HepG2 (cell line): ENCODE data around the gene GPT2. TPM values are rescaled to one million over a fixed set of nuclear protein-coding genes. Genes with fewer than 3 reads are reported as not detected.

Experiments
- AGO2 ChIP-seq: fragments of 200-400 bp; formaldehyde crosslinking; optimal IDR thresholded peaks from 2 replicates; pipeline ENCODE3; 2017; ENCODE audit warnings: mild to moderate bottlenecking, low read depth, low read length, moderate library complexity
- CCAR2 ChIP-seq: fragments of 200-400 bp; formaldehyde crosslinking; optimal IDR thresholded peaks from 2 replicates; pipeline ENCODE3; 2018; ENCODE audit warnings: low read depth, mild to moderate bottlenecking, low read length, moderate library complexity
- CHCHD3 ChIP-seq: sonication (generic); formaldehyde crosslinking; IDR thresholded peaks from 2 replicates; pipeline ENCODE4 v1.8.0; 2022; ENCODE audit warnings: mild to moderate bottlenecking, missing genetic modification reagents, moderate library complexity
- FOSL2 ChIP-seq: sonication (generic); formaldehyde crosslinking; IDR thresholded peaks from 2 replicates; pipeline ENCODE4 v1.4.0; 2020; ENCODE audit warnings: missing genetic modification reagents
- HES4 ChIP-seq: sonication (generic); formaldehyde crosslinking; IDR thresholded peaks from 2 replicates; pipeline ENCODE4 v1.9.0; 2021; ENCODE audit warnings: mild to moderate bottlenecking, missing genetic modification reagents, borderline replicate concordance
- HOXA9 ChIP-seq: sonication (generic); formaldehyde crosslinking; IDR thresholded peaks from 2 replicates; pipeline ENCODE4 v1.8.1; 2022; ENCODE audit warnings: missing genetic modification reagents, mild to moderate bottlenecking, moderate library complexity, borderline replicate concordance
- KDM5A ChIP-seq: fragments of 200-600 bp; sonication (generic); IDR thresholded peaks from 2 replicates; pipeline ENCODE4 v1.7.0; 2018; ENCODE audit warnings: antibody characterized with exemption, mild to moderate bottlenecking, low read length, borderline replicate concordance
- MEIS1 ChIP-seq: sonication (generic); formaldehyde crosslinking; IDR thresholded peaks from 2 replicates; pipeline ENCODE4 v1.9.0; 2021; ENCODE audit warnings: mild to moderate bottlenecking, missing genetic modification reagents, moderate library complexity, borderline replicate concordance
- NFKB2 ChIP-seq: sonication (generic); formaldehyde crosslinking; IDR thresholded peaks from 2 replicates; pipeline ENCODE4 v1.4.0; 2020; ENCODE audit warnings: missing genetic modification reagents, borderline replicate concordance
- ONECUT2 ChIP-seq: sonication (generic); formaldehyde crosslinking; IDR thresholded peaks from 2 replicates; pipeline ENCODE4 v1.4.0; 2020; ENCODE audit warnings: missing genetic modification reagents
- RBM22 ChIP-seq: fragments of 200-400 bp; formaldehyde crosslinking; optimal IDR thresholded peaks from 2 replicates; pipeline ENCODE3; 2017; ENCODE audit warnings: mild to moderate bottlenecking, low read length, moderate library complexity
- REXO4 ChIP-seq: sonication (generic); formaldehyde crosslinking; IDR thresholded peaks from 2 replicates; pipeline ENCODE4 v1.8.0; 2022; ENCODE audit warnings: missing genetic modification reagents, mild to moderate bottlenecking, borderline replicate concordance
- RFX1 ChIP-seq: fragments of 450-650 bp; IDR thresholded peaks from 2 replicates; pipeline ENCODE4 v1.6.1; 2017
- RFXANK ChIP-seq: IDR thresholded peaks from 2 replicates; pipeline ENCODE4 v1.6.1; 2016
- SKI ChIP-seq: fragments of 450-650 bp; IDR thresholded peaks from one replicate; pipeline ENCODE4 v1.6.1; 2018; ENCODE audit warnings: mild to moderate bottlenecking; ENCODE audit not compliant: partially characterized antibody
- SMARCE1 ChIP-seq: fragments of 450-650 bp; IDR thresholded peaks from 2 replicates; pipeline ENCODE4 v1.6.1; 2017; ENCODE audit warnings: borderline replicate concordance
- SRY ChIP-seq: sonication (generic); formaldehyde crosslinking; IDR thresholded peaks from 2 replicates; pipeline ENCODE4 v1.8.0; 2022; ENCODE audit warnings: mild to moderate bottlenecking, missing genetic modification reagents
- SUZ12 ChIP-seq: fragments of 150-350 bp; IDR thresholded peaks from 2 replicates; pipeline ENCODE4 v1.6.1; 2014; ENCODE audit warnings: low read depth, low read length
- TBL1XR1 ChIP-seq: fragments of 150-350 bp; IDR thresholded peaks from 2 replicates; pipeline ENCODE4 v1.6.1; 2014; ENCODE audit warnings: borderline replicate concordance, low read length; ENCODE audit not compliant: partially characterized antibody
- WIZ ChIP-seq: sonication (generic); formaldehyde crosslinking; IDR thresholded peaks from 2 replicates; pipeline ENCODE4 v1.5.1; 2020; ENCODE audit warnings: mild to moderate bottlenecking, missing genetic modification reagents
- ZNF234 ChIP-seq: sonication (generic); formaldehyde crosslinking; conservative IDR thresholded peaks from 2 replicates; pipeline ENCODE4 v1.5.1; 2020; ENCODE audit warnings: mild to moderate bottlenecking, missing genetic modification reagents
- ZNF296 ChIP-seq: sonication (generic); formaldehyde crosslinking; conservative IDR thresholded peaks from 2 replicates; pipeline ENCODE4 v1.5.0; 2020; ENCODE audit warnings: mild to moderate bottlenecking, missing genetic modification reagents
- ZNF883 ChIP-seq: sonication (generic); formaldehyde crosslinking; IDR thresholded peaks from 2 replicates; pipeline ENCODE4 v1.5.1; 2020; ENCODE audit warnings: mild to moderate bottlenecking, missing genetic modification reagents; ENCODE audit errors: not compliant biosample characterization
- polyA plus RNA-seq, 8 experiments: library from polyadenylated mRNA; depleted of rRNA in 3 of 8; stranded (reverse) in 7 of 8; unstranded in 1 of 8; fragments of >200 nt; fragmentation: Illumina TruSeq in 4 of 8; extraction: Trizol in 4 of 8; gene quantifications; 2 replicates each; pipeline versions ENCODE4 v1.2.1 to v1.2.3, GENCODE V29; 2011 to 2016; ENCODE audit warnings: low read depth in 4 of 8, missing spikeins in 1 of 8, mixed read lengths in 1 of 8; ENCODE audit not compliant: insufficient read depth in 1 of 8
- total RNA-seq, 5 experiments: library from RNA; depleted of rRNA; stranded (reverse); fragments of >200 nt; fragmentation: Illumina TruSeq; extraction: Trizol; gene quantifications; 2 replicates each; pipeline ENCODE4 v1.2.3, GENCODE V29; 2016; ENCODE audit warnings: low read depth in 1 of 5
- TF ChIP-seq, protein P1 (sequence below): sonication (generic); formaldehyde crosslinking; IDR thresholded peaks from 2 replicates; pipeline ENCODE4 v1.5.0; 2020; ENCODE audit warnings: missing genetic modification reagents
- TF ChIP-seq, protein P2 (sequence below): sonication (generic); formaldehyde crosslinking; IDR thresholded peaks from 2 replicates; pipeline ENCODE4 v1.4.0; 2020; ENCODE audit warnings: missing genetic modification reagents
- TF ChIP-seq, protein P3 (sequence below): IDR thresholded peaks from 2 replicates; pipeline ENCODE4 v1.6.1; 2016; ENCODE audit warnings: low read depth
- TF ChIP-seq, protein P4 (sequence below): sonication (generic); formaldehyde crosslinking; IDR thresholded peaks from 2 replicates; pipeline ENCODE4 v1.8.1; 2023; ENCODE audit warnings: mild to moderate bottlenecking, inconsistent platforms, moderate library complexity, missing genetic modification reagents, borderline replicate concordance

Gene GPT2
- total and polyA plus RNA-seq, 2 of the 13 experiments (the other 11 are each of a cell fraction or from before 2014, with no cell fraction given) = 138 to 267 TPM

DNA sequence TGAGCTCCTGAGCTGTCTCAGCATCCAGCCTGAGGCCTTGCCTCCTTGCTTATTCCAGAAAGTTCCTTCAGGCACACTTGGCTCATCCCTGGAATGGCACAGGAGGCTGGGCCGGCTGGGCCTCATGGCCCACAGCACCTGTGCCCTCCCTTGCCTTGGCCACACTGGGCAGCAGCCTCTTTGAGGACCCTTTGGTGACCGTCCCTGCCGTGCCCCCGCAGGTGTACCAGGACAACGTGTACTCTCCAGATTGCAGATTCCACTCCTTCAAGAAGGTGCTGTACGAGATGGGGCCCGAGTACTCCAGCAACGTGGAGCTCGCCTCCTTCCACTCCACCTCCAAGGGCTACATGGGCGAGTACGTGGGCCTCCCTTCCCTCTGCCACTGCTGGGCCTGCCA lies 34.2 kb downstream of the GPT2 start (continued):
- 0 out of 2 replicates have a peak, but pooled peaks have one; percentile 7 for TF ChIP-seq NFKB2 (CRISPR knock-in tag)
- TF ChIP-seq KDM5A = no peak
- TF ChIP-seq TBL1XR1 = no peak
- TF ChIP-seq HES4 (CRISPR knock-in tag) = no peak
- TF ChIP-seq, protein P1, sequence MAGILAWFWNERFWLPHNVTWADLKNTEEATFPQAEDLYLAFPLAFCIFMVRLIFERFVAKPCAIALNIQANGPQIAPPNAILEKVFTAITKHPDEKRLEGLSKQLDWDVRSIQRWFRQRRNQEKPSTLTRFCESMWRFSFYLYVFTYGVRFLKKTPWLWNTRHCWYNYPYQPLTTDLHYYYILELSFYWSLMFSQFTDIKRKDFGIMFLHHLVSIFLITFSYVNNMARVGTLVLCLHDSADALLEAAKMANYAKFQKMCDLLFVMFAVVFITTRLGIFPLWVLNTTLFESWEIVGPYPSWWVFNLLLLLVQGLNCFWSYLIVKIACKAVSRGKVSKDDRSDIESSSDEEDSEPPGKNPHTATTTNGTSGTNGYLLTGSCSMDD (CRISPR knock-in tag) = no peak
- TF ChIP-seq ZNF296 (CRISPR knock-in tag) = no peak
- 0 out of 2 replicates have a peak, but pooled peaks have one; percentile 47 for TF ChIP-seq CHCHD3
- TF ChIP-seq, protein P2, sequence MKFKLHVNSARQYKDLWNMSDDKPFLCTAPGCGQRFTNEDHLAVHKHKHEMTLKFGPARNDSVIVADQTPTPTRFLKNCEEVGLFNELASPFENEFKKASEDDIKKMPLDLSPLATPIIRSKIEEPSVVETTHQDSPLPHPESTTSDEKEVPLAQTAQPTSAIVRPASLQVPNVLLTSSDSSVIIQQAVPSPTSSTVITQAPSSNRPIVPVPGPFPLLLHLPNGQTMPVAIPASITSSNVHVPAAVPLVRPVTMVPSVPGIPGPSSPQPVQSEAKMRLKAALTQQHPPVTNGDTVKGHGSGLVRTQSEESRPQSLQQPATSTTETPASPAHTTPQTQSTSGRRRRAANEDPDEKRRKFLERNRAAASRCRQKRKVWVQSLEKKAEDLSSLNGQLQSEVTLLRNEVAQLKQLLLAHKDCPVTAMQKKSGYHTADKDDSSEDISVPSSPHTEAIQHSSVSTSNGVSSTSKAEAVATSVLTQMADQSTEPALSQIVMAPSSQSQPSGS (CRISPR knock-in tag) = no peak
- TF ChIP-seq CCAR2 = no peak
- 0 out of 2 replicates have a peak, but pooled peaks have one; percentile 10 for TF ChIP-seq SRY (CRISPR knock-in tag)
- TF ChIP-seq WIZ = no peak
- no peak for TF ChIP-seq ONECUT2 (CRISPR knock-in tag)
- TF ChIP-seq MEIS1 (CRISPR knock-in tag) = no peak
- TF ChIP-seq ZNF234 = no peak
- TF ChIP-seq, protein P3, sequence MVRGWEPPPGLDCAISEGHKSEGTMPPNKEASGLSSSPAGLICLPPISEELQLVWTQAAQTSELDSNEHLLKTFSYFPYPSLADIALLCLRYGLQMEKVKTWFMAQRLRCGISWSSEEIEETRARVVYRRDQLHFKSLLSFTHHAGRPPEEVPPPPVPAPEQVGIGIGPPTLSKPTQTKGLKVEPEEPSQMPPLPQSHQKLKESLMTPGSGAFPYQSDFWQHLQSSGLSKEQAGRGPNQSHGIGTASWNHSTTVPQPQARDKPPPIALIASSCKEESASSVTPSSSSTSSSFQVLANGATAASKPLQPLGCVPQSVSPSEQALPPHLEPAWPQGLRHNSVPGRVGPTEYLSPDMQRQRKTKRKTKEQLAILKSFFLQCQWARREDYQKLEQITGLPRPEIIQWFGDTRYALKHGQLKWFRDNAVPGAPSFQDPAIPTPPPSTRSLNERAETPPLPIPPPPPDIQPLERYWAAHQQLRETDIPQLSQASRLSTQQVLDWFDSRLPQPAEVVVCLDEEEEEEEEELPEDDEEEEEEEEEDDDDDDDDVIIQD = no peak
- 0 out of 2 replicates have a peak, but pooled peaks have one; percentile 6 for TF ChIP-seq REXO4 (CRISPR knock-in tag)
- TF ChIP-seq SMARCE1 = no peak
- TF ChIP-seq RFXANK (CRISPR knock-in tag) = no peak
- no peak for TF ChIP-seq SUZ12
- 0 out of 2 replicates have a peak, but pooled peaks have one; percentile 1 for TF ChIP-seq HOXA9 (CRISPR knock-in tag)
- peak; percentile 78 for TF ChIP-seq AGO2
- no peak for TF ChIP-seq ZNF883 (CRISPR knock-in tag)
- TF ChIP-seq FOSL2 = no peak
- TF ChIP-seq RFX1 = no peak
- TF ChIP-seq, protein P4, sequence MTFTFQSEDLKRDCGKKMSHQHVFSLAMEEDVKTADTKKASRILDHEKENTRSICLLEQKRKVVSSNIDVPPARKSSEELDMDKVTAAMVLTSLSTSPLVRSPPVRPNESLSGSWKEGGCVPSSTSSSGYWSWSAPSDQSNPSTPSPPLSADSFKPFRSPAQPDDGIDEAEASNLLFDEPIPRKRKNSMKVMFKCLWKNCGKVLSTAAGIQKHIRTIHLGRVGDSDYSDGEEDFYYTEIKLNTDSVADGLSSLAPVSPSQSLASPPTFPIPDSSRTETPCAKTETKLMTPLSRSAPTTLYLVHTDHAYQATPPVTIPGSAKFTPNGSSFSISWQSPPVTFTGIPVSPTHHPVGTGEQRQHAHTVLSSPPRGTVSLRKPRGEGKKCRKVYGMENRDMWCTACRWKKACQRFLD (CRISPR knock-in tag) = no peak
- peak; percentile 0 for TF ChIP-seq RBM22
- no peak for TF ChIP-seq SKI
